NCI-H128 (cell line): ENCODE measurements around the gene TRPV5.

Source experiments
- DNase-seq: peaks from one replicate; lab custom pipeline; 2025; ENCODE audit not compliant: unreplicated experiment; lab: John Stamatoyannopoulos, UW

The TRPV5 gene

DNA sequence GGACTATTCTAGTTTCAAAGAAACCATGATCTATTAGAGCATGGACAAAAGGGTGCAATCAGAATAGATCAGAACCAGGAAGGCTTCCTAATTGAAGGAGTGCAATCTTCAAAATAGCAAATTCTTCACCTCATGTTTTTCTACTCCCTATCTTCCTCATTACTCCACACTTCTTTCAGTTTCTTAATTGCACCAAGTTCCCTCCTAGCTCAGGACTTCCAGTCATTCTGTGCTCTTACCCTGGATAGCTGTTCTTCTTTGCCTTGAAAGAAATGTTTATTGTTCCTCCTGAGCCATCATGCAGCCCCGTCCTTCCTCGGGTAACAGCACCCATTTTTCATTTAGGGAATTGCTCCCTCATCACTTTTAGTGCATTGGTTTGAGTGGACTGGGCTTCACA lies 23.1 kb downstream of the TRPV5 start:
- no peak for DNase-seq

- no peak for DNase-seq
Observed at GRCh38 chr7:142910031-142910433, 23.5 kb downstream of the TRPV5 start.

DNA sequence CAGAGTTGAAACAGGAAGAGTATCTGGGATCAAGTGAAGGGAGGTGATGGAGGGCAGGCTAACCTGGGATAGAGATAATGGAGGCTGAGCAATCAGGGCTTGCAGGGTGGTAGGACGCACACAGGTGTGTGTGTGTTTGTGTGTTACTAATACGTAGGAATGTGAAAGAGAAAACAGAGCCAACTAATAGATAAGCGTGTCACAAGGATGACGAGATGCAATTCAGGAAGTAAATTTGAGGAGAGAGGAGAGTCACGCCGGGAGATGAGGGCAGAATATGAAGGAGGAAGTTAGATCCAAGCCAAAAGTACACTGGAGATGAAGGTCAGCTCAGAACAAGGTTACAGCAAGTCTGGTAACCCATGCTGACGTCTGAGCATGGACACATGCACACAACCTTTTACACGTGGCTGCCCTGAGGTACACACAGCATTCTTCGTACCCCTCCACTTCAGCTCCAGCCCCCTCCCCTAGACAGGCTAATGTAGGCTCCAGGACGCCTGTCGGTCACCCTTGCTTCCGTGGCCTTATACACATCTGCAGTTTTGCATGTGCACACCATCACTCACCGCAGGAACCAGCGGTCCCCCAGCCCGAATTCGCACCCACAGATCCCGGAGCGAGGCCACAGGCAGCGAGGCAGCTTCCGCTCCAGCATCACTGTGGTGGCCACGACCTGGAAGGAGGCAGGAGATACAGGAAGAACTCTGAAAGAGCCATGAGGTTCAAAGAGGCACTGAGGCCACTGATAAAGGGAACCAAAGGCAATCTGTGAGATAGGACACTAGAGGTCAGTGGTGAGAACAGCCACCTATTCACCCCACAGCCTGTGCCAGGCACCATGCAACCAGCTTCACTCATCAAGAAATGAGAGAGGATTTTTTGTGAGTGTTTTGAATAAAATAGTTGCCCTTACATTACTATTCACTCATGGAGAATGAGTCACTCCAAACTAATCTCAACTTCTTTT lies 24.3 kb downstream of the TRPV5 start:
- DNase-seq, result no peak

DNA sequence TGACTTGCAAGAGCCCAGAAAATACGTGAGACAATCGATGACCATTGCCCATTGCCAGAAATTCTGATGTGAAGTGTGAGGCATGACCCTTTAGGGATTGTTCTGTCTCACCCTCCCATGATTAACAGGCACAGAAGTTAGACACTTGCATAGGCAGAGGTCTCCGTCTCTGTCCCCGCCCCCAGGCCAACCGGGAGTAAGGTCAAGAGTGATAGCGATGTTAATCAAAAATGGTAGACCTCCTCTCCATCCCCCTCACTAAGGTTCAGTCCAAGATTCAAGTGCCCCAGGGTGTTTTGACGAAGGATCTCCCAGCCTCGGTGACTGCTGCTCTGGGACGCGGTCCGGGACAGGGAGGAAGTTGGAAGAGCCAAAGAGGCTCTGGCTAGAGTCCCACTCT lies 25.3 kb downstream of the TRPV5 start:
- DNase-seq, result no peak

- DNase-seq, result no peak
Observed at GRCh38 chr7:142906643-142907042, 26.9 kb downstream of the TRPV5 start.

DNA sequence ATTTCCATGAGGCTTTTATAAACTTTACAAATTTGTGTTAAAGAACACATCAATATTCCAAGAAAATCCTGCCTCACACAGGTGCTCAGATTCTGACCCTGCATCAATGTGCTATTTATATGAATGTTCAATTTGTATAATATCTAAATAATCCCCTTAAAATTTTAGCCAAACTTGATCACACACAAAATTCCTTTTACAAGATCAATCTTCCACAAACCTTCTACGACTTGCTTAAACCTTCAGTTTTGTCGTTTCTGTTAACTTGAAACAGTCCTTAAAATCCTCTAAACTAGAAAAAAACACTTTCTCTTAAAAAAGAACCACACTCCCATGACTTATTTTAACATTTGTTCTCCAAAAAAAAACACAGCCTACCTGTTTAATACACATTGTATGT lies 27.8 kb downstream of the TRPV5 start:
- no peak for DNase-seq

GRCh38 chr7:142904128-142904527 lies 29.4 kb downstream of the TRPV5 start:
- DNase-seq, result no peak

GRCh38 chr7:142901426-142902259 lies 31.9 kb downstream of the TRPV5 start:
- no peak for DNase-seq

DNA sequence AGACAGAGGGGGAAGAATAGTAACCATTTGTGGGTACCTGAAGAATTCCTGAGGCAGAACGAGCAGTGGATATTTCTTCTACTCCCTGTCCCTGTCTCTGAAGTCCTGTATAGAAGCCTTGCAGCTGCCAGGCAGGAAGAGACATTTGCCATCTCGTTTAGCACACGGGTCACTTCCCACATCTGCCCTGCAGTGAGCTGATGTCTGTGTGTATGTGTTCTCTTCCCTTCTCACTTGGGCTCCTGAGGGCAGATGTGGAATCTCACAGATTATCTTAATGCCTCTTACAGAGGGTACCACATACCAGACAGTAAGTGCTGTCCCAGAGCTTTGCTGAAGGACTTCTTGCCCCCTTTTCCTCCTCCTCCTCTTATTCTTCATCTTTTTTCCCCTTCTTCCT lies 33.9 kb downstream of the TRPV5 start:
- no peak for DNase-seq

- no peak for DNase-seq
Observed at GRCh38 chr7:142898377-142899170, 35.0 kb downstream of the TRPV5 start.

- no peak for DNase-seq
Observed at GRCh38 chr7:142897691-142898090, 35.9 kb downstream of the TRPV5 start.

DNA sequence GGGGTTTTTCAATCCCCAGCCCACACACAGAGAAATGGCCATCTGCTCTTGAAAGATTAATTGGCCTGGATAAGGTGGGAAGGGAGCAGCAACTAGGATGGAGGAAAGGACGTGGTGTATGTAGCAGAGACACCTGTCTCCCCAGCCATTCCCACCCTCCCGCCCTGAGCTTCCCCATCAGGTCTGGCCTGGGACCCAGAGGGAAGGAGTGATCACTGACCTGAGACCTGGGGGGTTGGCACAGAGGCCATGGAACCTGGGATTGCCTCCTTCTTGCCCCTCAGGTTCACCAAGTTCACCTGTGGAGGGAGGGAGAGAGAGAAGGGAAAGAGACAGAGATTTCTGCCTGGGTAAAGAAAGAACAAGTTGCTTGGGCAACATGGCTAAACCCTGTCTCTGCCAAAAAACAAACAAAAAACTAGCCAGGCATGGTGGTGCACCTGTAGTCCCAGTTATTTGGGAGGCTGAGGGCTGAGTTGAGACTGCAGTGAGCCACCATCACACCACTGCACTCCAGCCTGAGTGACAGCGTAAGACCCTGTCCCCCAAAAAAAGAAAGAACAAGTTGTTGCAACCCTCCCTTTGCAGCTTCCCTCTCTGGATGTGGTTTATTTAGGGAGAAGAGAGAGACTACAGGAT lies 36.7 kb downstream of the TRPV5 start:
- no peak for DNase-seq

DNA sequence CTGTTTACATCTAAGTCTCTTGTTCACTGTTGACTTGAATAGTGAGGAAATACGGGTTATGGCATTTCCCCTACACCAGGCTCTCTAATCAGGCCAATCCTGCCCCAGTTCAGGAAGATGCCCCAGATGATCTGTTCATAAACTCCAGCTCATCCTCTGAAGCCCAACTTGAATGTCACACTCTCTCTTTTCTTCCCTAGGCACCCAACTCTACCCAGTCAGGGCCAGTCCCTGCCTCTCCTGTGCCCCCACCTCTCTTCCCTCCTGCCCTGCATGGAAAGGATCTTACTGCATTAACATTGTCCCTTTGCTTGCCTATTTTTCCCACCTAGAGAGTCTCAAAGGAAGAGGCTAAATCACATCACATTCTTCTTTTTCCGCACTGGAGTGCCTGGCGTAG lies 37.4 kb downstream of the TRPV5 start:
- DNase-seq, result no peak

DNA sequence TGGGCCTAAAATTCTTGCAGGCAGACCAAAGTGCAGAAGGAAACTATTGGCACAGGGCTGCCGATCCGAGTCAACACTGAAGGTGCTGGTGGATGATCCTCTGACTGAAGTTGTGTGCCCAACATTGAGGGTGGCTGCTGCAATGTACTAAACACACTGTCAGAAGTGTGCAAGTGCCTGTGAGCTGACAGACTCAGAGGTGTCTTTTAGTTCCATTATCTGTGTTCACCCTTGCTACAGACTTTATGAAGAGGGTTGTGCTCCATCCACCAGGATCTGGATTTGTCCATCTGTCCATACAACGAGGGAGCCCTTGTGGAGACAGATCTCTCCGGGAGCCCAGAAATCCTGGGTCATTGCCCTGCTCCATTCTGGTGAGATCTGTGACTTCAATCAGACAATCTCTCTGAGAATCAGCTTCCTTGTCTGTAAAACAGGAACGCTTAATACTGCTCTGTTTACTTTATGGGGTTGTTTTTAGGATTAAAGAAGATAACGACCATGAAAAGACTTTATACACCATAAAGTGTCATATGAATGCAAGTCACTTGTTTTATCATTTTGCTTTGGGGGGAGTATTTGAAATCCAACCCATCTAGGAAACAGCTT lies 38.5 kb downstream of the TRPV5 start:
- no peak for DNase-seq

- DNase-seq, result no peak
Observed at GRCh38 chr7:142894112-142894984, 39.2 kb downstream of the TRPV5 start.

- no peak for DNase-seq
Observed at GRCh38 chr7:142892951-142893350, 40.6 kb downstream of the TRPV5 start.

DNA sequence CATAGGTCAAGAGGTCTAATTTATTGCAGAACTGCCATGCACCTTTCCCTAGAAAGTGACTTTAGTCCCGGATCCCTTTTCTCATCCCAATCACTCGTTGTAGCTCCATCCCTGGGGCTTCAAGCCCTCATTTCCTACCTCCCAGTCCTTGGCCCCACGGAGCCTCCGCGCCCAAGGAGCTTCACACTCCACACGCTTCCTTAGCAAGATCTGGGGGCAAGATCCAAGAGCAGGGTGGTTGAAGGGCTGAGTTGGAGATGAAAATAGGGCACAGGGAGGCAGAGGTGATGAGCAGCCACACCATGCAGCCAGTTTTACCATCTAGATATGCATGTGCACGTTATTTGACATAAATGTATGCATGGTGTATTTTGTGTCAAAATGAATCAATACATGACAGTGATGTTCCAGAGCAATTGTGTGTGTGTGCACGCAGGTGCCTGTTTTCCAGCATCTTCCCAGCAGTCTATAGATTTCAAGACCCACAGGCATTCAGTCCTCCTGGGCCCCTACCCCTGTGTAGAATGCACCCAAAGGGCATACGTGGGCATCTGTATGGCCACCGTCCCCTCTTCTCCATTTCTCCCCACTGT lies 42.0 kb downstream of the TRPV5 start:
- DNase-seq, result no peak

DNA sequence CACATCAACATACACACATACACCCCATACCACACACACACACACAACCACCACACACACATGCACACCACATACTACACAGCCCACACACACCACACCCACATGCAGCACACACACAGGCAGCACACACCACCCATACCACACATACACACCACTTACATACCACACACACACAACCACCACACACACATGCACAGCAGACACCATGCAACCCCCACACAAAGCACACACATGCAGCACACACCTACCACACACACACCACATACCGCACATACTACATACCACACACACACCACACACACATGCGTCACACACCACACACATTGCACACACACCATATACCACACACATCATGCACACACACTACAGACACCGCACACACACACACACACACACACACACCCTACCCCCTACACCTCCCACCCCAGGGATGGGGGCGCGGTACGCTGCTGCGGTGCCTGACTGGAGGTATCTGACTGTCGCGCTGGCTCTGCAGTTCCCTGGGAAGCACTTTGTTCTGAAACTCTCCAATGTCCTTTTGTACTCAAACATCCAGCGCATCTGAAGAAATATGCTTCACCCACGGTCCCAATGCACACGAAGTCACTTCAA lies 42.6 kb downstream of the TRPV5 start:
- DNase-seq, result no peak

DNA sequence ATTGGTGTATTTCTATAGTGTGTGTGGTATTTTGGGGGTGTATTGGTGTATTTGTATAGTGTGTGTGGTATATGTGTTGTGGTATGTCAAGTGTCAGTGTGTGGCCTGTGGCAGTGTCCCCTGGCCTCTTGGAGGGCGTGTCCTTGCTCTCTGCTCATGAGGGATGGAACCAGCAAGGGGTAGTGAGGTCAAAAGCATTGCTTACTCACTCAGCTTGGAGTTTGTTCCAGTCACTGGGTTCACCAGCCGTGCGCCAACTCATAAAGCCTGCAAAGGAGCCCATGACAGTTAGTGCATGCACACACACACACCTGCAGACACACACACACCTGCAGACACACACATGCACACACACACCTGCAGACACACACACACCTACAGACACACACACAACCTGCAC lies 43.7 kb downstream of the TRPV5 start:
- no peak for DNase-seq
